Ovary (tissue), 9 donors: ENCODE measurements around the gene COL18A1. TPM values are rescaled to one million over a fixed set of nuclear protein-coding genes. Genes with fewer than 3 reads are reported as not detected.

Experiments used
- DNase-seq, 5 donors: peaks; one replicate each; pipeline ENCODE4 v3.0.0-alpha.2; 2019 to 2020
- H3K27ac ChIP-seq, 2 donors: fragments of 200-600 bp; one replicate each; pipeline versions ENCODE4 v1.5.1 to v1.8.0; 2019 to 2022
- H3K27me3 ChIP-seq: fragments of 200-600 bp; one replicate; pipeline ENCODE4 v1.8.0; 2022
- H3K36me3 ChIP-seq: fragments of 200-600 bp; sonication (generic); one replicate; pipeline ENCODE4 v1.5.1; 2019
- H3K4me1 ChIP-seq: one replicate; pipeline ENCODE4 v1.8.1; 2013; ENCODE audit warnings: mild to moderate bottlenecking, moderate library complexity; ENCODE audit not compliant: insufficient read depth
- H3K4me3 ChIP-seq: fragments of 200-600 bp; sonication (generic); one replicate; pipeline ENCODE4 v1.5.1; 2017
- H3K9me3 ChIP-seq, 2 donors: fragments of 200-600 bp in 1 of 2; sonication (generic) in 1 of 2; one replicate each; pipeline versions ENCODE4 v1.5.1 to v1.8.1; 2013 to 2019; ENCODE audit warnings: mild to moderate bottlenecking in 1 of 2, moderate library complexity in 1 of 2
- CTCF ChIP-seq, 3 donors: fragments of 450-650 bp in 2 of 3; fragments of 200-600 bp in 1 of 3; IDR thresholded peaks; one replicate each; pipeline versions ENCODE4 v1.5.1 to v1.8.0; 2016 to 2022; ENCODE audit warnings: antibody characterized with exemption in 3 of 3, mild to moderate bottlenecking in 1 of 3
- EP300 ChIP-seq: sonication (generic); formaldehyde crosslinking; IDR thresholded peaks from one replicate; pipeline ENCODE4 v1.6.1; 2017; ENCODE audit warnings: antibody characterized with exemption
- POLR2A ChIP-seq: fragments of 450-650 bp; IDR thresholded peaks from one replicate; pipeline ENCODE4 v1.6.1; 2017; ENCODE audit warnings: antibody characterized with exemption, mild to moderate bottlenecking, moderate library complexity
- WGBS, 3 donors: extraction: QIAGEN DNeasy Blood & Tissue Kit in 1 of 3; methylation state at CpG; one replicate each; pipeline versions ENCODE4 v1.1.5 to v1.1.7; 2013 to 2017; 5-methylcytosine and 5-hydroxymethylcytosine counted together
- intact Hi-C, 4 donors: fragments of 100-400 bp; cut with DNase I; formaldehyde crosslinking; loops; one replicate each; pipeline versions ENCODE4 v1.11.0 to v1.15.1; 2022 to 2023
- polyA plus RNA-seq, 2 donors: library from polyadenylated mRNA; stranded (reverse); fragments of 200-250 nt in 1 of 2; fragments of 350-450 nt in 1 of 2; fragmentation: Illumina TruSeq in 1 of 2; extraction: RNeasy Lipid Tissue Mini Kit (QIAGEN cat#74804) in 1 of 2; gene quantifications; one replicate each; pipeline ENCODE4 v1.2.3, GENCODE V29; 2013 to 2014
- total RNA-seq, 7 donors: library from RNA; depleted of rRNA in 2 of 7; stranded (reverse); fragments of >200 nt in 2 of 7; fragmentation: NEBNext Ultra II Directional in 3 of 7; extraction: Animal tissue kit (Norgen Biotek cat#: 25700) in 3 of 7; gene quantifications; one replicate each; pipeline versions ENCODE4 v1.1.0 to v1.2.4, GENCODE V29; 2016 to 2023
- donor health status: DM: no; HTN: no; CAD: no; lungs with moderate emphysema.
- donor health status: DM: no; HTN: no; CAD: no.
- donor health status: Bipolar disorder and iron deficiency.
- donor health status: DM: yes; HTN: yes; CAD: no.
- donor health status: DM: no; HTN: no; CAD: no.
- donor health status: DM: yes; HTN: yes; CAD: no.

Gene COL18A1
- total and polyA plus RNA-seq, 9 donors: 11.1 to 353 (median 268) TPM

DNA sequence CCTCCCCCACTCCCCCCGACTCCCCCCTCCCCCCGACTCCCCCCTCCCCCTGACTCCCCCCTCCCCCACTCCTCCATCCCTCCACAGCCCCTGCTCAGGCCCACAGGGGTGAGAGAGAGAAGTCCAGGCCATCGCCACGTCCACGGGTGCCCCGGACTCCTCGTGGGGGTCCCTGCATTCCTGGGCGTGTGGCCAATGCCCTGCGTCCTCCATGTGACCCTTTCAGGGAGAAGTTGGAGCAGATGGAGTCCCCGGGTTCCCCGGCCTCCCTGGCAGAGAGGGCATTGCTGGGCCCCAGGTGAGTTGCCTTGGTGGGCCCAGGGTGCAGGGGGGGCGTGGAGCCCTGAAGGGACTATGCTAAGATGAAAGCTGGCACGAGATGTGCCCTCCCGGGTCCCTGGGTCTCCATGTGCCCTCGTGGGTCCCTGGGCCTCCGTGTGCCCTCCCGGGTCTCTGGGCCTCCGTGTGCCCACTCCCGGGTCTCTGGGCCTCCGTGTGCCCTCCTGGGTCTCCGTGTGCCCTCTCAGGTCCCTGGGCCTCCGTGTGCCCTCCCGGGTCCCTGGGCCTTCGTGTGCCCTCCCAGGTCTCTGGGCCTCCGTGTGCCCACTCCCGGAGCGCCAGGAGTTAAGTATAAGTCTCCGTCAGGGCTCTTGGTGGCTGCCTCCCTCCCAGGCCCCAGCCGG lies 85.2 kb downstream of the COL18A1 start:
- no peaks in the 10 kb centered on the region for H3K4me1 ChIP-seq
- TF ChIP-seq EP300 (no peak), CTCF (IDR thresholded peaks at IDR 0.05) (no peak), POLR2A (no peak)
- no peaks in the 10 kb centered on the region for H3K27me3 ChIP-seq
- WGBS, 3 donors: 70 to 90% (median 72%) methylated on average over 18 to 27 of the region's 29 CpGs
- no peaks in the 10 kb centered on the region for H3K9me3 ChIP-seq
- DNase-seq: no peak
- no peak overlapping the region for H3K27ac ChIP-seq
- no peak overlapping the region for H3K4me3 ChIP-seq
- intact Hi-C loops: no loop called here
- H3K36me3 ChIP-seq: no peaks in the 10 kb centered on the region

GRCh38 chr21:45491056-45491455 lies 86.1 kb downstream of the COL18A1 start:
- Histone ChIP-seq H3K4me3 (no peak overlapping the region), H3K27ac (no peak overlapping the region), H3K9me3 (no peaks in the 10 kb centered on the region), H3K36me3 (no peaks in the 10 kb centered on the region), H3K4me1 (no peaks in the 10 kb centered on the region), H3K27me3 (no peaks in the 10 kb centered on the region)
- 80 to 84% (median 81%) methylated on average over 13 to 20 of the region's 20 CpGs for WGBS, 3 donors
- no peak for DNase-seq
- TF ChIP-seq CTCF (IDR thresholded peaks at IDR 0.05) (no peak), EP300 (no peak), POLR2A (no peak)
- intact Hi-C loops: no loop called here

DNA sequence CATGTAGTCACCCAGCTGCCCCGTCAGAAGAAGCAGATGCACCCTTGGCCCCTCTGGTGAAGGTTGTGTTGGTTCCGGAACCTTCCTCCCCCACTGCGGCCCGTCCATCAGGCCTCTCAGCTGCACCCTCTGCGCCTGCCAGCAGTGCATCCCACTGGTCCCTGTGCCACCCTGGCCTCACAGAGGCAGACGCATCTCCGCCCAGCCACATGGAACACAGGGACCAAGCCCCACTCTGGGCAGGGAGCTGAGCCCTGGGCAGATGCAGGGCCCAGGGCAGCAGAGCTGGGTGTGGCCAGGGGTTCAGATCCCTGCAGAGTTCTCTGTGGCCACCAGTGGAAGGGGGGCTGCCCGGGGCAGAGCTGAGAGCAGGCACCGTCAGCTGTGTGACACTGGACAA lies 86.7 kb downstream of the COL18A1 start:
- Histone ChIP-seq H3K4me1 (no peaks in the 10 kb centered on the region), H3K9me3 (no peaks in the 10 kb centered on the region), H3K27me3 (no peaks in the 10 kb centered on the region), H3K4me3 (no peak overlapping the region), H3K36me3 (no peaks in the 10 kb centered on the region), H3K27ac (no peak overlapping the region)
- intact Hi-C loops: no loop called here
- no peak for DNase-seq
- 79 to 94% (median 83%) methylated on average over 7 to 9 of the region's 9 CpGs for WGBS, 3 donors
- TF ChIP-seq CTCF (IDR thresholded peaks at IDR 0.05) (no peak), POLR2A (no peak), EP300 (no peak)

- TF ChIP-seq CTCF (IDR thresholded peaks at IDR 0.05): no peak
- no peak for TF ChIP-seq POLR2A
- TF ChIP-seq EP300: no peak
- Histone ChIP-seq H3K4me3 (no peak overlapping the region), H3K27ac (no peak overlapping the region), H3K36me3 (no peaks in the 10 kb centered on the region), H3K27me3 (no peaks in the 10 kb centered on the region), H3K4me1 (peaks cover 3% of the 10 kb centered on the region), H3K9me3 (no peaks in the 10 kb centered on the region)
- intact Hi-C loops: no loop called here
- no peak for DNase-seq
- 85 to 93% (median 88%) methylated on average over 20 of the region's 20 CpGs for whole genome bisulfite sequencing, 3 donors
Measured at GRCh38 chr21:45492765-45493164, 87.8 kb downstream of the COL18A1 start.
